IMR-90 (cell line): ENCODE data around the gene COL23A1.

Experiments
- BHLHE40 ChIP-seq: fragments of 150-350 bp; IDR thresholded peaks from 2 replicates; pipeline ENCODE4 v1.6.1; 2016; ENCODE audit warnings: mild to moderate bottlenecking, low read depth, low read length
- CEBPB ChIP-seq: IDR thresholded peaks from 2 replicates; pipeline ENCODE4 v1.6.1; 2012; ENCODE audit warnings: low read depth, low read length, improper control_type of control experiment
- CHD1 ChIP-seq: IDR thresholded peaks from 2 replicates; pipeline ENCODE4 v1.6.1; 2012; ENCODE audit warnings: low read depth, low read length, improper control_type of control experiment
- MAZ ChIP-seq: IDR thresholded peaks from 2 replicates; pipeline ENCODE4 v1.6.1; 2012; ENCODE audit warnings: low read depth, mild to moderate bottlenecking, low read length, improper control_type of control experiment, moderate library complexity, borderline replicate concordance
- NFE2L2 ChIP-seq: fragments of 150-350 bp; IDR thresholded peaks from 2 replicates; pipeline ENCODE4 v1.6.1; 2016; ENCODE audit warnings: low read depth, mild to moderate bottlenecking, low read length
- POLR2A ChIP-seq: IDR thresholded peaks from 2 replicates; pipeline ENCODE4 v1.6.1; 2012; ENCODE audit warnings: mild to moderate bottlenecking, low read depth, low read length
- RAD21 ChIP-seq: IDR thresholded peaks from 2 replicates; pipeline ENCODE4 v1.6.1; 2012; ENCODE audit warnings: low read length, improper control_type of control experiment
- RCOR1 ChIP-seq: IDR thresholded peaks from 2 replicates; pipeline ENCODE4 v1.6.1; 2012; ENCODE audit warnings: mild to moderate bottlenecking, low read length, improper control_type of control experiment; ENCODE audit not compliant: insufficient replicate concordance
- RFX5 ChIP-seq: IDR thresholded peaks from 2 replicates; pipeline ENCODE4 v1.8.0; 2012; ENCODE audit warnings: low read depth, mild to moderate bottlenecking, low read length, moderate library complexity
- SMC3 ChIP-seq: fragments of 150-350 bp; IDR thresholded peaks from 2 replicates; pipeline ENCODE4 v1.6.1; 2016; ENCODE audit warnings: low read depth, mild to moderate bottlenecking, antibody characterized with exemption, low read length, moderate library complexity
- TF ChIP-seq, protein P1 (sequence below): conservative IDR thresholded peaks from 2 replicates; pipeline ENCODE4 v1.5.1; 2012; ENCODE audit warnings: mild to moderate bottlenecking, low read depth, low read length, improper control_type of control experiment
- TF ChIP-seq, protein P2 (sequence below): fragments of 150-350 bp; IDR thresholded peaks from 2 replicates; pipeline ENCODE4 v1.6.1; 2017; ENCODE audit warnings: mild to moderate bottlenecking, antibody characterized with exemption, low read length, low read depth
- TF ChIP-seq, protein P3 (sequence below): fragments of 150-350 bp; IDR thresholded peaks from 2 replicates; pipeline ENCODE4 v1.6.1; 2016; ENCODE audit warnings: low read depth, mild to moderate bottlenecking, low read length, moderate library complexity, borderline replicate concordance

DNA sequence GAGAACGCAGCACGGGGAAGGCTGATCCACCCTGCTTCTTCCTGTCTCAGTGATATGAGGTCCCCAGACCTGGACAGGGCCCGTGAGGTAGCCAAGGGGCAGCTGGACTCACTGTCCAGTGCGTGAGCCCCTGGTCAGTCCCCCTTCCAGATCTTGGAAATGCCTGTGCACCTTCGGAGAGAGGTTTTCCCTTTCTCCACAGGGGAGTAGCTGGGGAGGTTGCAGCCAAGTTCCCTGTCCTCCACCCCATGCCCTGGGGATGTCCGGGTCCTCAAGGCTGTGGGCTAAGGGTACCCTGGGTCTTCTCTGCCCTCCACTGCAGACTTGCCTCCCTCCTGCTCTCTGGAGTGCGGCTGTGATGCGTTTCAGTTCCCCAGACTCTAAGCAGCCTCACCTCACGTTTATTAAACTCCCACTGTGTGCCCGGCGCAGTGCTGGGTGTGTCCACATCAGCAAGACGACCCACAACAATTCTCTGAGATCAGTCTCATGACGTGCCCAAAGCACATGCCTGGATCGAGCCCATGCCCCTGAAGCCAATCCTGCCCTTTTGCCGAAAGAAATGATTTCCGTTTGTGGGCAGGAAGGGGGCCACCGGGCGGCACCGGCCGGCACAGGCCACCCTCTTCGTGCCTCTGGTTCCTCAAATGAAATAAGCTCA is 256.2 kb downstream of the COL23A1 start:
- TF ChIP-seq POLR2A, result no peak
- TF ChIP-seq NFE2L2, result no peak
- TF ChIP-seq, protein P1, sequence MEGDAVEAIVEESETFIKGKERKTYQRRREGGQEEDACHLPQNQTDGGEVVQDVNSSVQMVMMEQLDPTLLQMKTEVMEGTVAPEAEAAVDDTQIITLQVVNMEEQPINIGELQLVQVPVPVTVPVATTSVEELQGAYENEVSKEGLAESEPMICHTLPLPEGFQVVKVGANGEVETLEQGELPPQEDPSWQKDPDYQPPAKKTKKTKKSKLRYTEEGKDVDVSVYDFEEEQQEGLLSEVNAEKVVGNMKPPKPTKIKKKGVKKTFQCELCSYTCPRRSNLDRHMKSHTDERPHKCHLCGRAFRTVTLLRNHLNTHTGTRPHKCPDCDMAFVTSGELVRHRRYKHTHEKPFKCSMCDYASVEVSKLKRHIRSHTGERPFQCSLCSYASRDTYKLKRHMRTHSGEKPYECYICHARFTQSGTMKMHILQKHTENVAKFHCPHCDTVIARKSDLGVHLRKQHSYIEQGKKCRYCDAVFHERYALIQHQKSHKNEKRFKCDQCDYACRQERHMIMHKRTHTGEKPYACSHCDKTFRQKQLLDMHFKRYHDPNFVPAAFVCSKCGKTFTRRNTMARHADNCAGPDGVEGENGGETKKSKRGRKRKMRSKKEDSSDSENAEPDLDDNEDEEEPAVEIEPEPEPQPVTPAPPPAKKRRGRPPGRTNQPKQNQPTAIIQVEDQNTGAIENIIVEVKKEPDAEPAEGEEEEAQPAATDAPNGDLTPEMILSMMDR, result no peak
- no peak for TF ChIP-seq MAZ
- TF ChIP-seq, protein P2, sequence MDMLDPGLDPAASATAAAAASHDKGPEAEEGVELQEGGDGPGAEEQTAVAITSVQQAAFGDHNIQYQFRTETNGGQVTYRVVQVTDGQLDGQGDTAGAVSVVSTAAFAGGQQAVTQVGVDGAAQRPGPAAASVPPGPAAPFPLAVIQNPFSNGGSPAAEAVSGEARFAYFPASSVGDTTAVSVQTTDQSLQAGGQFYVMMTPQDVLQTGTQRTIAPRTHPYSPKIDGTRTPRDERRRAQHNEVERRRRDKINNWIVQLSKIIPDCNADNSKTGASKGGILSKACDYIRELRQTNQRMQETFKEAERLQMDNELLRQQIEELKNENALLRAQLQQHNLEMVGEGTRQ, result no peak
- no peak for TF ChIP-seq CHD1
- no peak for TF ChIP-seq BHLHE40
- no peak for TF ChIP-seq CEBPB
- TF ChIP-seq, protein P3, sequence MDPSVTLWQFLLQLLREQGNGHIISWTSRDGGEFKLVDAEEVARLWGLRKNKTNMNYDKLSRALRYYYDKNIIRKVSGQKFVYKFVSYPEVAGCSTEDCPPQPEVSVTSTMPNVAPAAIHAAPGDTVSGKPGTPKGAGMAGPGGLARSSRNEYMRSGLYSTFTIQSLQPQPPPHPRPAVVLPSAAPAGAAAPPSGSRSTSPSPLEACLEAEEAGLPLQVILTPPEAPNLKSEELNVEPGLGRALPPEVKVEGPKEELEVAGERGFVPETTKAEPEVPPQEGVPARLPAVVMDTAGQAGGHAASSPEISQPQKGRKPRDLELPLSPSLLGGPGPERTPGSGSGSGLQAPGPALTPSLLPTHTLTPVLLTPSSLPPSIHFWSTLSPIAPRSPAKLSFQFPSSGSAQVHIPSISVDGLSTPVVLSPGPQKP, result no peak
- TF ChIP-seq SMC3, result no peak
- no peak for TF ChIP-seq RAD21
- no peak for TF ChIP-seq RFX5
- no peak for TF ChIP-seq RCOR1
